Adrenal gland (tissue), 12 donors: ENCODE results near the gene GNPNAT1. TPM values are rescaled to one million over a fixed set of nuclear protein-coding genes. Genes with fewer than 3 reads are reported as not detected.

Experiments
- DNase-seq, 7 donors: peaks; one replicate each; pipeline ENCODE4 v3.0.0-alpha.2; 2019 to 2020
- H3K27ac ChIP-seq, 5 donors: fragments of 200-600 bp; sonication (generic) in 4 of 5; 1 replicate in 3 of 5; 2 replicates in 2 of 5; pipeline versions ENCODE4 v1.5.1 to v1.8.0; 2016 to 2020; ENCODE audit warnings: mild to moderate bottlenecking in 1 of 5
- H3K27me3 ChIP-seq: fragments of 200-600 bp; 2 replicates; pipeline ENCODE4 v1.8.0; 2021
- H3K36me3 ChIP-seq, 2 donors: fragments of 200-600 bp; replicated peaks in 1 of 2; 1 replicate in 1 of 2; 2 replicates in 1 of 2; pipeline versions ENCODE4 v1.5.1 to v1.8.0; 2018 to 2022
- H3K4me1 ChIP-seq, 2 donors: fragments of 200-600 bp; replicated peaks in 1 of 2; 1 replicate in 1 of 2; 2 replicates in 1 of 2; pipeline versions ENCODE4 v1.5.1 to v1.8.0; 2018 to 2021
- H3K4me3 ChIP-seq, 4 donors: fragments of 200-600 bp; sonication (generic) in 3 of 4; one replicate each; pipeline ENCODE4 v1.5.1; 2016 to 2018
- H3K9me3 ChIP-seq, 3 donors: fragments of 200-600 bp; sonication (generic) in 1 of 3; replicated peaks in 1 of 3; 1 replicate in 2 of 3; 2 replicates in 1 of 3; pipeline versions ENCODE4 v1.5.1 to v1.8.0; 2016 to 2021
- POLR2A ChIP-seq, 2 donors: fragments of 450-650 bp; IDR thresholded peaks; one replicate each; pipeline ENCODE4 v1.6.1; 2017; ENCODE audit warnings: antibody characterized with exemption in 2 of 2, mild to moderate bottlenecking in 2 of 2, moderate library complexity in 1 of 2
- WGBS, 4 donors: extraction: QIAGEN DNeasy Blood & Tissue Kit in 2 of 4; methylation state at CpG; one replicate each; pipeline versions ENCODE4 v1.1.5 to v1.1.7; 2013 to 2017; 5-methylcytosine and 5-hydroxymethylcytosine counted together
- intact Hi-C, 2 donors: fragments of 100-400 bp; cut with DNase I; formaldehyde crosslinking; loops; one replicate each; pipeline versions ENCODE4 v1.14.1 to v1.15.0; 2022 to 2023
- polyA plus RNA-seq, 3 donors: library from polyadenylated mRNA; stranded (reverse); fragments of 200-250 nt in 2 of 3; fragments of 350-450 nt in 1 of 3; fragmentation: Illumina TruSeq in 1 of 3; extraction: RNeasy Lipid Tissue Mini Kit (QIAGEN cat#74804) in 1 of 3; gene quantifications; one replicate each; pipeline ENCODE4 v1.2.3, GENCODE V29; 2013 to 2014
- total RNA-seq, 9 donors: library from RNA; depleted of rRNA in 4 of 9; stranded (reverse); fragments of >200 nt in 4 of 9; fragments of 120-200 nt in 1 of 9; fragmentation: NEBNext Ultra II Directional in 1 of 9; extraction: Animal tissue kit (Norgen Biotek cat#: 25700) in 1 of 9; gene quantifications; one replicate each; pipeline versions ENCODE4 v1.1.0 to v1.2.4, GENCODE V29; 2013 to 2023
- TF ChIP-seq, protein P1 (sequence below), 6 experiments: fragments of 450-650 bp in 4 of 6; fragments of 200-600 bp in 2 of 6; sonication (generic) in 1 of 6; IDR thresholded peaks; 1 replicate in 5 of 6; 2 replicates in 1 of 6; pipeline versions ENCODE4 v1.5.1 to v1.8.0; 2016 to 2021; ENCODE audit warnings: antibody characterized with exemption in 6 of 6, mild to moderate bottlenecking in 2 of 6, moderate library complexity in 1 of 6
- donor health status: healthy with polysubstance abuse.
- donor health status: Bipolar disorder and iron deficiency.
- donor health status: DM: yes; HTN: yes; CAD: no.
- donor health status: DM: no; HTN: no; CAD: no.
- donor health status: DM: no; HTN: no; CAD: no.
- donor health status: DM: yes; HTN: yes; CAD: no.

Gene GNPNAT1
- total and polyA plus RNA-seq, 12 donors, result 4.6 to 30.1 (median 13.0) TPM

- Histone ChIP-seq H3K27me3 (no peaks in the 10 kb centered on the region), H3K27ac (no peak overlapping the region), H3K36me3 (no peaks in the 10 kb centered on the region), H3K4me3 (no peak overlapping the region), H3K4me1 (no peaks in the 10 kb centered on the region), H3K9me3 (no peaks in the 10 kb centered on the region)
- intact Hi-C loops, result loop anchor here (5.0 to 10.0 kb wide), 4 partner anchors 123 to 475 kb away; partner anchors contain the start of gene FERMT2 (in 1 of the 2)
- no peak for DNase-seq
- TF ChIP-seq POLR2A (IDR thresholded peaks at IDR 0.05), result no peak
- TF ChIP-seq, protein P1, sequence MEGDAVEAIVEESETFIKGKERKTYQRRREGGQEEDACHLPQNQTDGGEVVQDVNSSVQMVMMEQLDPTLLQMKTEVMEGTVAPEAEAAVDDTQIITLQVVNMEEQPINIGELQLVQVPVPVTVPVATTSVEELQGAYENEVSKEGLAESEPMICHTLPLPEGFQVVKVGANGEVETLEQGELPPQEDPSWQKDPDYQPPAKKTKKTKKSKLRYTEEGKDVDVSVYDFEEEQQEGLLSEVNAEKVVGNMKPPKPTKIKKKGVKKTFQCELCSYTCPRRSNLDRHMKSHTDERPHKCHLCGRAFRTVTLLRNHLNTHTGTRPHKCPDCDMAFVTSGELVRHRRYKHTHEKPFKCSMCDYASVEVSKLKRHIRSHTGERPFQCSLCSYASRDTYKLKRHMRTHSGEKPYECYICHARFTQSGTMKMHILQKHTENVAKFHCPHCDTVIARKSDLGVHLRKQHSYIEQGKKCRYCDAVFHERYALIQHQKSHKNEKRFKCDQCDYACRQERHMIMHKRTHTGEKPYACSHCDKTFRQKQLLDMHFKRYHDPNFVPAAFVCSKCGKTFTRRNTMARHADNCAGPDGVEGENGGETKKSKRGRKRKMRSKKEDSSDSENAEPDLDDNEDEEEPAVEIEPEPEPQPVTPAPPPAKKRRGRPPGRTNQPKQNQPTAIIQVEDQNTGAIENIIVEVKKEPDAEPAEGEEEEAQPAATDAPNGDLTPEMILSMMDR (IDR thresholded peaks at IDR 0.05), result no peak
- WGBS, 4 donors, result 85 to 93% (median 89%) methylated on average over 7 of the region's 7 CpGs
Measured at GRCh38 chr14:52829527-52830185, 38.2 kb upstream of the GNPNAT1 start.

- H3K9me3 ChIP-seq, result no peaks in the 10 kb centered on the region
- H3K4me1 ChIP-seq, result peaks cover 0 to 5% of the 10 kb centered on the region in 2 donors
- no peak overlapping the region for H3K27ac ChIP-seq
- DNase-seq, result no peak
- H3K36me3 ChIP-seq, result no peaks in the 10 kb centered on the region
- TF ChIP-seq, protein P1 (IDR thresholded peaks at IDR 0.05), result no peak
- no peak for TF ChIP-seq POLR2A (IDR thresholded peaks at IDR 0.05)
- H3K4me3 ChIP-seq, result no peak overlapping the region
- H3K27me3 ChIP-seq, result no peaks in the 10 kb centered on the region
- intact Hi-C loops, result loop anchor here (5.0 to 10.0 kb wide), 4 partner anchors 125 to 477 kb away; partner anchors contain the start of gene FERMT2 (in 1 of the 2)
Measured at GRCh38 chr14:52827426-52827825, 36.0 kb upstream of the GNPNAT1 start.

- H3K9me3 ChIP-seq, result no peaks in the 10 kb centered on the region
- H3K36me3 ChIP-seq, result no peaks in the 10 kb centered on the region
- no peak for TF ChIP-seq POLR2A (IDR thresholded peaks at IDR 0.05)
- TF ChIP-seq, protein P1 (IDR thresholded peaks at IDR 0.05), result no peak
- no peak overlapping the region for H3K27ac ChIP-seq
- intact Hi-C loops, result loop anchor here (5.0 to 10.0 kb wide), 4 partner anchors 127 to 480 kb away; partner anchors contain the start of gene FERMT2 (in 1 of the 2)
- H3K4me1 ChIP-seq, result peaks cover 0 to 5% of the 10 kb centered on the region in 2 donors
- no peak for DNase-seq
- WGBS, 4 donors, result 54 to 66% (median 60%) methylated on average over 4 of the region's 4 CpGs
- H3K27me3 ChIP-seq, result no peaks in the 10 kb centered on the region
- H3K4me3 ChIP-seq, result no peak overlapping the region
Measured at GRCh38 chr14:52825085-52825484, 33.7 kb upstream of the GNPNAT1 start.

GRCh38 chr14:52824462-52824861, 33.1 kb upstream of the GNPNAT1 start:
- TF ChIP-seq, protein P1 (IDR thresholded peaks at IDR 0.05), result no peak
- no peak for TF ChIP-seq POLR2A (IDR thresholded peaks at IDR 0.05)

More at GRCh38 chr14:52824462-52824861, 33.1 kb upstream of the GNPNAT1 start:
- H3K36me3 ChIP-seq, result no peaks in the 10 kb centered on the region
- no peaks in the 10 kb centered on the region for H3K27me3 ChIP-seq
- no peaks in the 10 kb centered on the region for H3K9me3 ChIP-seq
- no peak overlapping the region for H3K4me3 ChIP-seq
- no peak overlapping the region for H3K27ac ChIP-seq
- peaks cover 0 to 5% of the 10 kb centered on the region in 2 donors for H3K4me1 ChIP-seq
- DNase-seq, result no peak
- intact Hi-C loops, result loop anchor here in 1 of 2 donors (5.0 to 10.0 kb wide), 3 partner anchors 138 to 480 kb away; no protein-coding TSS in a partner anchor
- WGBS, 4 donors, result 29 to 37% (median 31%) methylated on average over 4 of the region's 4 CpGs
